Stimulated activated CD4-positive, alpha-beta T cell treated with anti-CD3 and anti-CD28 coated beads, Interleukin-12 subunit alpha, Interleukin-12 subunit beta, amount 100 ng/mL, for 24 hours (primary cell): ENCODE measurements around the gene GRAMD2A.
A peak's percentile ranks its signal among the peaks of the same experiment; 100 is the strongest.

Experiments used
- DNase-seq, 2 experiments: peaks; one replicate each; pipeline ENCODE4 v3.0.0-alpha.2; 2020; ENCODE audit warnings: low read depth in 2 of 2

Gene GRAMD2A

GRCh38 chr15:72197460-72198355 is at the start of gene GRAMD2A:
TSS of gene GRAMD2A (minus strand) at chr15:72197787.
- DNase-seq, result peak; percentile 30 to 37

GRCh38 chr15:72242775-72243370 is 45.3 kb upstream of the GRAMD2A start:
- no peak for DNase-seq

GRCh38 chr15:72239652-72240051 is 42.1 kb upstream of the GRAMD2A start:
- DNase-seq, result no peak

- no peak for DNase-seq
These were observed 41.0 kb upstream of the GRAMD2A start for GRCh38 chr15:72238586-72238985.

- DNase-seq, result no peak
These were observed 40.3 kb upstream of the GRAMD2A start for GRCh38 chr15:72237853-72238224.

GRCh38 chr15:72237029-72237852 is 39.7 kb upstream of the GRAMD2A start:
- DNase-seq, result peak; percentile 62 to 75

GRCh38 chr15:72236381-72237003 is 38.9 kb upstream of the GRAMD2A start:
- no peak for DNase-seq

GRCh38 chr15:72235298-72235697 is 37.7 kb upstream of the GRAMD2A start:
- DNase-seq, result no peak

- no peak for DNase-seq
These were observed 36.2 kb upstream of the GRAMD2A start for GRCh38 chr15:72233769-72234168.

GRCh38 chr15:72231833-72232478 is 34.4 kb upstream of the GRAMD2A start:
- peak in 1 of 2 experiments; percentile 42 for DNase-seq

GRCh38 chr15:72231066-72231832 is 33.7 kb upstream of the GRAMD2A start, which contains the start of gene PKM:
TSS of gene PKM (minus strand) at chr15:72231190. CDS start at chr15:72219097, 12,093 bp downstream.
- peak; percentile 97 to 98 for DNase-seq

GRCh38 chr15:72230197-72231065 is 32.8 kb upstream of the GRAMD2A start:
- peak; percentile 77 to 97 for DNase-seq

- no peak for DNase-seq
These were observed 32.3 kb upstream of the GRAMD2A start for GRCh38 chr15:72229947-72230196.

- DNase-seq, result no peak
These were observed 31.7 kb upstream of the GRAMD2A start for GRCh38 chr15:72229076-72229946.

GRCh38 chr15:72227720-72228119 is 30.1 kb upstream of the GRAMD2A start:
- DNase-seq, result no peak

- DNase-seq, result peak; percentile 41 to 48
These were observed 29.6 kb upstream of the GRAMD2A start for GRCh38 chr15:72227192-72227586.

GRCh38 chr15:72223278-72223677 is 25.7 kb upstream of the GRAMD2A start:
- DNase-seq, result no peak

GRCh38 chr15:72222393-72222792 is 24.8 kb upstream of the GRAMD2A start:
- no peak for DNase-seq

- no peak for DNase-seq
These were observed 23.1 kb upstream of the GRAMD2A start for GRCh38 chr15:72220687-72221086.
